ENCODE results near the gene CADPS.

GRCh38 chr3:62368290-62368704 lies 506.9 kb downstream of the CADPS start:
- TF ChIP-seq, protein P1, sequence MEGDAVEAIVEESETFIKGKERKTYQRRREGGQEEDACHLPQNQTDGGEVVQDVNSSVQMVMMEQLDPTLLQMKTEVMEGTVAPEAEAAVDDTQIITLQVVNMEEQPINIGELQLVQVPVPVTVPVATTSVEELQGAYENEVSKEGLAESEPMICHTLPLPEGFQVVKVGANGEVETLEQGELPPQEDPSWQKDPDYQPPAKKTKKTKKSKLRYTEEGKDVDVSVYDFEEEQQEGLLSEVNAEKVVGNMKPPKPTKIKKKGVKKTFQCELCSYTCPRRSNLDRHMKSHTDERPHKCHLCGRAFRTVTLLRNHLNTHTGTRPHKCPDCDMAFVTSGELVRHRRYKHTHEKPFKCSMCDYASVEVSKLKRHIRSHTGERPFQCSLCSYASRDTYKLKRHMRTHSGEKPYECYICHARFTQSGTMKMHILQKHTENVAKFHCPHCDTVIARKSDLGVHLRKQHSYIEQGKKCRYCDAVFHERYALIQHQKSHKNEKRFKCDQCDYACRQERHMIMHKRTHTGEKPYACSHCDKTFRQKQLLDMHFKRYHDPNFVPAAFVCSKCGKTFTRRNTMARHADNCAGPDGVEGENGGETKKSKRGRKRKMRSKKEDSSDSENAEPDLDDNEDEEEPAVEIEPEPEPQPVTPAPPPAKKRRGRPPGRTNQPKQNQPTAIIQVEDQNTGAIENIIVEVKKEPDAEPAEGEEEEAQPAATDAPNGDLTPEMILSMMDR (optimal IDR thresholded peaks at IDR 0.05 in 1 of 3, IDR thresholded peaks at IDR 0.05 in 1 of 3, conservative IDR thresholded peaks at IDR 0.05 in 1 of 3; ENCODE audit: extremely low read depth in 1 of 3, insufficient read depth in 2 of 3, low read length in 3 of 3): no peak
- TF ChIP-seq EZH2 (IDR thresholded peaks at IDR 0.05; ENCODE audit: low read length): peak; percentile 50
